ENCODE measurements around the gene GLT1D1. TPM values are rescaled to one million over a fixed set of nuclear protein-coding genes. Genes with fewer than 3 reads are reported as not detected.
A peak's percentile ranks its signal among the peaks of the same experiment; 100 is the strongest.
"Not testable (repeated sequence)": the region's sequence is repeated elsewhere in the genome, so short reads cannot be mapped to it uniquely, and the experiment has no call there.

GLT1D1 gene
- total RNA-seq (10 to 100 TPM in 6 of 7 donors, 1 to 10 TPM in 1; 7.8 to 41.4 (median 21.3) TPM), polyA plus RNA-seq (1 to 10 TPM in 2 of 3 donors, under 1 TPM in 1; 0.41 to 3.2 (median 1.6) TPM)
- long read RNA-seq, donor 1: 0 reads
- long read RNA-seq, donor 2: 0 reads

DNA sequence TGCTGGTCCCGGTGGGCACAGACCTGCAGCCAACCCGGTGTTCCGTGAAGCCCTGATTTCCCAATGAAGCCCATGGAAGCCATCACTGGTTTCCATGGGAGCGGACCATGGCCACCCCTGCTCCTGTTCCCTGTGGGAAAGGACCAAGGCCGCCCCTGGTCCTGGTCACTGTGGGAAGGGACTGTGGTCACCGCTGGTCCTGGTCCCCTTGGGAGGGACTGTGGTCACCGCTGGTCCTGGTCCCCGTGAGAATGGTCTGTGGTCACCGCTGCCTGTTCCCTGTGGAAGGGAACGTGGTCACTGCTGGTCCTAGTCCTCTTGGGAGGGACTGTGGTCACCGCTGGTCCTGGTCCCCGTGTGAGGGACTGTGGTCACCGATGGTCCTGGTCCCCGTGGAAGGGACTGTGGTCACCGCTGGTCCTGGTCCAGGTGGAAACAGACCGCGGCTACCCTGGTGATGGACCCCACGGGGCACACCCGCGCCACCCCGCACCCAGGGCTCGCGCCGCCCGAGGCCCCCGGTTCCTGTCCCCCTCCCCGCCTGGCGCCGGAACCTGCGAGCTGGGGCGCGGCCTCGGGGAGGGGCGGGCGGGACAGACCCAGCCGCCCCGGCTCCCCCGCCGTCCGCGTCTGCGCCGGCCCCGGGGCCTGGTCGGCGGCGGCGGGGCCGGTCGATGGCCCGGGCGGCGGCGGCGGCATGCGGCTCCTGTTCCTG, at the start of gene GLT1D1:
Gene GLT1D1 (plus strand): TSS at position 594 of the 715 bp plus-strand sequence. CDS start 104 bp downstream, at position 698.
- H3K36me3 ChIP-seq: no peaks in the 10 kb centered on the region
- WGBS, 5 donors: 20 to 61% (median 43%) methylated on average over 16 to 56 of the region's 56 CpGs
- peaks cover 0 to 36% (median 6%) of the 10 kb centered on the region in 6 donors for H3K4me1 ChIP-seq
- intact Hi-C loops (cut with DNase I; ENCODE audit: low total_unique reads): no loop called here
- TF ChIP-seq POLR2AphosphoS5 (IDR thresholded peaks at IDR 0.05): no peak
- TF ChIP-seq POLR2A (IDR thresholded peaks at IDR 0.05): no peak
- TF ChIP-seq CTCF (IDR thresholded peaks at IDR 0.05 in 8 of 11, conservative IDR thresholded peaks at IDR 0.05 in 3 of 11): no peak
- peak; percentile 90 for DNase-seq
- peaks cover 0 to 64% (median 35%) of the 10 kb centered on the region in 7 donors for H3K27me3 ChIP-seq (replicated peaks in 1 of 7)
- H3K4me3 ChIP-seq: peak within 1 kb of the TSS in 7 of 8 donors; percentile 20 to 71 (median 32)
- peak within 1 kb of the TSS in 7 of 8 donors; percentile 69 to 96 (median 84) for H3K27ac ChIP-seq
- no peaks in the 10 kb centered on the region for H3K9me3 ChIP-seq

DNA sequence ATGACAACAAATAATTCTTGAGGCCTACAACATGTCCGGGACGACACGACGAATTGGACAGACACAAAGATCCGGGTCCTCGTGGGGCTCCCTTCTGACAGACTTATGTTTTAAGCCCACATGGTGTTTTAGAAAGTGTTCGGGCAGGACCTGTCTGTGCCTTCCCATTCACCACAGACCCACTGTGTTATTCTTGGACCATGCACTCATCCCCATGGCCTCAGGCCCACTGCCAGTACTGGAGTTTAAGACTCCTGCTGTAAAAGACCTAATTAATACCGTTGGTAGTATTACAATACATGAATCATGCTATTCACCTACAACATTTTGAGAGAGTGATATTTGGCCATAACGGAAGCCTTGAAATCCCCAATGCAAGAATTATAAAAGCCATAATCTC, 49.5 kb upstream of the GLT1D1 start:
- DNase-seq: peak; percentile 17
- Histone ChIP-seq H3K27ac (no peak overlapping the region), H3K4me3 (no peak overlapping the region), H3K36me3 (peaks cover 4 to 98% (median 59%) of the 10 kb centered on the region in 6 donors), H3K4me1 (peaks cover 0 to 70% (median 12%) of the 10 kb centered on the region in 6 donors), H3K9me3 (no peaks in the 10 kb centered on the region), H3K27me3 (replicated peaks in 1 of 7) (no peaks in the 10 kb centered on the region)
- TF ChIP-seq POLR2A (IDR thresholded peaks at IDR 0.05) (no peak), CTCF (IDR thresholded peaks at IDR 0.05 in 8 of 11, conservative IDR thresholded peaks at IDR 0.05 in 3 of 11) (no peak), POLR2AphosphoS5 (IDR thresholded peaks at IDR 0.05) (no peak)
- WGBS, 5 donors: 91 to 99% (median 97%) methylated on average over 9 of the region's 9 CpGs
- intact Hi-C loops (cut with DNase I; ENCODE audit: low total_unique reads): no loop called here

GRCh38 chr12:128804762-128805161, 48.5 kb upstream of the GLT1D1 start:
- Histone ChIP-seq H3K4me1 (peaks cover 0 to 72% (median 10%) of the 10 kb centered on the region in 6 donors), H3K36me3 (peaks cover 4 to 98% (median 54%) of the 10 kb centered on the region in 6 donors), H3K9me3 (no peaks in the 10 kb centered on the region), H3K4me3 (no peak overlapping the region), H3K27ac (no peak overlapping the region), H3K27me3 (replicated peaks in 1 of 7) (no peaks in the 10 kb centered on the region)
- no peak for DNase-seq
- 93 to 97% (median 95%) methylated on average over 8 of the region's 8 CpGs for WGBS, 5 donors
- no peak for TF ChIP-seq POLR2A (IDR thresholded peaks at IDR 0.05)
- no peak for TF ChIP-seq POLR2AphosphoS5 (IDR thresholded peaks at IDR 0.05)
- TF ChIP-seq CTCF (IDR thresholded peaks at IDR 0.05 in 8 of 11, conservative IDR thresholded peaks at IDR 0.05 in 3 of 11): no peak
- intact Hi-C loops (cut with DNase I; ENCODE audit: low total_unique reads): no loop called here

GRCh38 chr12:128805406-128805805, 47.9 kb upstream of the GLT1D1 start:
- H3K4me3 ChIP-seq; intact Hi-C loops (cut with DNase I; ENCODE audit: low total_unique reads); DNase-seq; H3K27ac ChIP-seq; H3K27me3 ChIP-seq (replicated peaks in 1 of 7); H3K9me3 ChIP-seq: not testable (repeated sequence)
- Histone ChIP-seq H3K4me1 (peaks cover 5 to 78% (median 15%) of the 10 kb centered on the region in 6 donors), H3K36me3 (peaks cover 4 to 92% (median 48%) of the 10 kb centered on the region in 6 donors)
- WGBS, 5 donors: 80 to 89% (median 85%) methylated on average over 5 of the region's 5 CpGs

Data from spleen (tissue), 13 donors.